GM04504 (cell line): ENCODE measurements around the gene GRM8.
"Not testable (repeated sequence)": the region's sequence is repeated elsewhere in the genome, so short reads cannot be mapped to it uniquely, and the experiment has no call there.

Experiments
- DNase-seq: peaks from one replicate; pipeline ENCODE4 v3.0.0-alpha.2; 2012; ENCODE audit warnings: low read depth

GRM8 gene

GRCh38 chr7:126718419-126718818 lies 534.3 kb downstream of the GRM8 start:
- no peak for DNase-seq

GRCh38 chr7:126716321-126716720 lies 536.4 kb downstream of the GRM8 start:
- DNase-seq: no peak

- no peak for DNase-seq
Observed at GRCh38 chr7:126715076-126715475, 537.7 kb downstream of the GRM8 start.

GRCh38 chr7:126702242-126703016 lies 550.3 kb downstream of the GRM8 start:
- no peak for DNase-seq

GRCh38 chr7:126700807-126701604 lies 551.7 kb downstream of the GRM8 start:
- peak; percentile 82 for DNase-seq

GRCh38 chr7:126699707-126700106 lies 553.0 kb downstream of the GRM8 start:
- DNase-seq: no peak

- no peak for DNase-seq
Observed at GRCh38 chr7:126698909-126699308, 553.8 kb downstream of the GRM8 start.

GRCh38 chr7:126698446-126698845 lies 554.3 kb downstream of the GRM8 start:
- DNase-seq: no peak

- no peak for DNase-seq
Observed at GRCh38 chr7:126696256-126697038, 556.3 kb downstream of the GRM8 start.

GRCh38 chr7:126690848-126691751 lies 561.6 kb downstream of the GRM8 start:
- DNase-seq: no peak

GRCh38 chr7:126690104-126690503 lies 562.6 kb downstream of the GRM8 start:
- DNase-seq: no peak

- DNase-seq: peak; percentile 20
Observed at GRCh38 chr7:126689037-126689436, 563.7 kb downstream of the GRM8 start.

GRCh38 chr7:126686474-126686873 lies 566.3 kb downstream of the GRM8 start:
- no peak for DNase-seq

GRCh38 chr7:126685596-126685995 lies 567.1 kb downstream of the GRM8 start:
- DNase-seq: no peak

GRCh38 chr7:126685018-126685573 lies 567.6 kb downstream of the GRM8 start:
- DNase-seq: no peak

GRCh38 chr7:126682176-126682575 lies 570.6 kb downstream of the GRM8 start:
- no peak for DNase-seq

GRCh38 chr7:126668762-126669161 lies 584.0 kb downstream of the GRM8 start:
- DNase-seq: not testable (repeated sequence)

GRCh38 chr7:126668367-126668752 lies 584.4 kb downstream of the GRM8 start:
- DNase-seq: no peak

GRCh38 chr7:126667742-126668366 lies 584.9 kb downstream of the GRM8 start:
- no peak for DNase-seq

GRCh38 chr7:126662856-126663255 lies 589.9 kb downstream of the GRM8 start:
- no peak for DNase-seq

- no peak for DNase-seq
Observed at GRCh38 chr7:126659124-126659523, 593.6 kb downstream of the GRM8 start.
